GM19467 (cell line): Measurements from ENCODE around the gene PAM.
"Not testable (repeated sequence)": the region's sequence is repeated elsewhere in the genome, so short reads cannot be mapped to it uniquely, and the experiment has no call there.

Experiments used
- ATAC-seq: cut with Tn5 transposase; IDR thresholded peaks from one replicate; pipeline ENCODE4 v1.9.1; 2021; ENCODE audit warnings: mild to moderate bottlenecking, moderate library complexity; ENCODE audit not compliant: unreplicated experiment

PAM gene

GRCh38 chr5:102891175-102891574, 136.1 kb downstream of the PAM start:
- ATAC-seq: no peak

- no peak for ATAC-seq
These were observed 138.8 kb downstream of the PAM start for GRCh38 chr5:102893942-102894341.

- no peak for ATAC-seq
These were observed 140.1 kb downstream of the PAM start for GRCh38 chr5:102895234-102895633.

GRCh38 chr5:102895976-102896375, 140.9 kb downstream of the PAM start:
- no peak for ATAC-seq

- no peak for ATAC-seq
These were observed 146.5 kb downstream of the PAM start for GRCh38 chr5:102901424-102902134.

- ATAC-seq: no peak
These were observed 147.0 kb downstream of the PAM start for GRCh38 chr5:102902135-102902448.

GRCh38 chr5:102902647-102903046, 147.5 kb downstream of the PAM start:
- no peak for ATAC-seq

- no peak for ATAC-seq
These were observed 148.2 kb downstream of the PAM start for GRCh38 chr5:102903074-102903871.

GRCh38 chr5:102905056-102905455, 150.0 kb downstream of the PAM start:
- no peak for ATAC-seq

GRCh38 chr5:102907099-102907498, 152.0 kb downstream of the PAM start:
- ATAC-seq: not testable (repeated sequence)

GRCh38 chr5:102910240-102911226, 155.4 kb downstream of the PAM start:
- ATAC-seq: no peak

GRCh38 chr5:102911973-102912372, 156.9 kb downstream of the PAM start:
- ATAC-seq: no peak

- ATAC-seq: no peak
These were observed 161.0 kb downstream of the PAM start for GRCh38 chr5:102916109-102916508.

- no peak for ATAC-seq
These were observed 164.0 kb downstream of the PAM start for GRCh38 chr5:102918986-102919610.

GRCh38 chr5:102920762-102921161, 165.7 kb downstream of the PAM start:
- no peak for ATAC-seq

- ATAC-seq: no peak
These were observed 166.4 kb downstream of the PAM start for GRCh38 chr5:102921341-102922044.

- no peak for ATAC-seq
These were observed 167.1 kb downstream of the PAM start for GRCh38 chr5:102922111-102922720.

- no peak for ATAC-seq
These were observed 167.8 kb downstream of the PAM start for GRCh38 chr5:102922799-102923477.

GRCh38 chr5:102924963-102925362, 169.9 kb downstream of the PAM start:
- ATAC-seq: no peak
